SIG-M5 treated with dmso at 0.1 percent for 504 hours (cell line): ENCODE measurements around the gene SERPINA7.
A peak's percentile ranks its signal among the peaks of the same experiment; 100 is the strongest.
"Not testable (repeated sequence)": the region's sequence is repeated elsewhere in the genome, so short reads cannot be mapped to it uniquely, and the experiment has no call there.

Experiments used
- DNase-seq: peaks from one replicate; lab custom pipeline; 2025; ENCODE audit not compliant: unreplicated experiment; lab: John Stamatoyannopoulos, UW

Gene SERPINA7, protein sequence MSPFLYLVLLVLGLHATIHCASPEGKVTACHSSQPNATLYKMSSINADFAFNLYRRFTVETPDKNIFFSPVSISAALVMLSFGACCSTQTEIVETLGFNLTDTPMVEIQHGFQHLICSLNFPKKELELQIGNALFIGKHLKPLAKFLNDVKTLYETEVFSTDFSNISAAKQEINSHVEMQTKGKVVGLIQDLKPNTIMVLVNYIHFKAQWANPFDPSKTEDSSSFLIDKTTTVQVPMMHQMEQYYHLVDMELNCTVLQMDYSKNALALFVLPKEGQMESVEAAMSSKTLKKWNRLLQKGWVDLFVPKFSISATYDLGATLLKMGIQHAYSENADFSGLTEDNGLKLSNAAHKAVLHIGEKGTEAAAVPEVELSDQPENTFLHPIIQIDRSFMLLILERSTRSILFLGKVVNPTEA

DNA sequence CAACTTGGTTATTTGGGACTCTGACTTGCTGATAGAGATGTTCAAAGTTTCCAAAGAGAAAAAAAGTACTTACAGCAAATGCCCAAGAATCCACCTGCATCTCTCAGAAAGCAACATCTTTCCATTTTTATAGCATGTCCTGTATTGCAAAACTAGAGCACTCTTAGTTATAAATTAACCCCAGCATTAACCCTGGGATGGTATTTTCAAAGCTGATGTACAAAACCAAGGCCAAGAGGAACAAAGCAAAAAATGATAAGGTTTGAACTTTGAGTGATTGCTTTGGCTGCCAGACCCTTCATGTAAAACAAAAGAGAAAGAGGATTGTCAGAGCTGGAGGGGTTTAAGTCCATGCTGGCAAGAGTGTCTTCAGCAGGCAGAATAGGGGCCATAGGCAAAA is at the start of gene SERPINA7:
SERPINA7 (minus strand) TSS at position 103 of the 400 bp plus-strand sequence. CDS start 1,669 bp downstream, outside the sequence.
- DNase-seq: no peak

DNA sequence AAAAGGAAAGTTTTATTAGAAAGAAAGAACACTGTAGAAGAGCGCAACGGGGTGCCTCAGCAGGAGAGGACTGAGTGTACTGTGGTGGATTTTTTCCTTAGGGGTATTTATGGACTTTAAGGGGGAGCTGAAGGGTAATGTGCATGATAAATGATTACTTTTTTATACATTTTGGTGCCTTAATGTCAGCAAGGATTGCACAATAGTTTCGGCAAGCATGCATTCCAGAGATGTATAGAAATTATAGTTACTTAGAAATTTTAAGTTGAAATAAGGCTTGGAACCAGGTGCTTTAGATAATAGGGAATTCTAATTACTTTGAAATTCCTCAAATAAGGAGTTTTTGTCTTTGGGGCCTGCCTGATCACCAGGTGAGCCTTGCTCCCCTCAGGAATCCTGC is 30.5 kb upstream of the SERPINA7 start:
- no peak for DNase-seq

DNA sequence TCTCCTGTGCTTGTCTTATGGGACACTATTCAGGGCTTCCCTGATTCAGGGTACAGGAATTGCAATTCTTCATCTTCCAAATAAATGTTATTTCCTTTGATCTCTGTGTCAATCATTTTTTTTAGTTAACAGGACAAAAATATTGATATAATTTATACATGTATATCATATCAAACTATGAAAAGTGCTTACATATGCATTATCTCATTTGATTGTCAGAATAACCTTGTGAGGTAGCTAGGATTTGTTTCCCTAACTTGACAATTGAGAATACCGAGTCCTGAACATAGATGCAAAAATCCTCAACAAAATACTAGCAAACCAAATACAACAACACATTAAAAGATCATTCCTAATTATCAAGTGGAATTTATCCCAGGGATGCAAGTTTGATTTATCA is 11.5 kb upstream of the SERPINA7 start:
- DNase-seq: no peak

DNA sequence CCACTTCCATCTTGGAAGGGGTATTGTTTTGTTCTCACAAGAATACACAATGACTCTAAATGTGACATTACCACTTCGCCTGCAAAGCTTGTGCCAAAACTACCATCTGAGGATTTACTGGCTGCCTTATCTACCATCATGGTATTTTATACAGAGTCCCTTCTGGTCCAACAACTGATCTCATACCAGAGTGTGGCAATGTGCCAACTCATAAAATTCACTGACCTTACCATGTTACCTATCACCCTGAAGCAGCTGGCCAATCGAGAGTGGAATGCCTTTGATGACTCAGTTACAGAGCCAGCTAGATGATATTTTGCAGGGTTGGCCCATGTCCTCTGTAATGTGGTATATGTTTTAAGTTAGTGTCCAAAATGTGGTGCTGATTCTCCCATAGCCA is 3.8 kb upstream of the SERPINA7 start:
- no peak for DNase-seq

DNA sequence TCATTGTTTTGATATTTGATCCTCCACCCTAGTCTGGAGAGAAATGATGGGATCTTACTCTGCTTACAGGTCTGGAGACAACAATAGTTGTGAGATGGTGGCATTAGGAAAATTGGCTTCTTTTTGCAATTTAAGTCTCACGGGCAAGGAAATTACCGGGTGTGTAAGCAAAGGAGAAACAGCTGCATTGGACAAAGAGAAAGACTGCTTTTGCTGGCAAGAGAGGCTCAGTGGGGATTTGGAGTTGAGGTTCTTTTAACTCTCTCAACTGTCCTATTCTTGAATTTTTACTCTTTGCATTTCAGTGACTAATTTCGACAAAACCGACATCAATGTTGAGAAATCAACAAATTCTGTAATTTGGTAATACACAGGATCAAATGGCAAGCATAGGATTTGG is 2.3 kb upstream of the SERPINA7 start:
- no peak for DNase-seq

DNA sequence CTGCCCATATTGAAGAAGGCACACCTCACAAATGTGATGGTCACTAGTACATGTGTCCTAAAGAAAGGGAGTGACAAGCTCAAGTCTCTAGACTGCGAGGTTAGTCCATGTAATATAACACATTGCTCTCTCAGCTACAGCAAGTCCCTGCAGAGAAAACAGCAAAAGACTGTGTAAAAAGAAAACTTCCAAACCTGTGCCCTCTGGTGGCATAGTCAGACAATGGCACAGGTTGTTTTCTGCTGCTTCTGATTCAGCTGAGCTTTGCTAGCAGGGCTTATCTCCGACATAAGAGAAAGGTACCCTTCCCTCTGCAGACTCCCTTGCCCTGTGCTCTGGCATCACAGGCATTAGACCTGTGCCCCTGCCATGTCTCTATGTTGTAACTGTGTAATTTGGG is 1.4 kb upstream of the SERPINA7 start:
- DNase-seq: peak; percentile 18

DNA sequence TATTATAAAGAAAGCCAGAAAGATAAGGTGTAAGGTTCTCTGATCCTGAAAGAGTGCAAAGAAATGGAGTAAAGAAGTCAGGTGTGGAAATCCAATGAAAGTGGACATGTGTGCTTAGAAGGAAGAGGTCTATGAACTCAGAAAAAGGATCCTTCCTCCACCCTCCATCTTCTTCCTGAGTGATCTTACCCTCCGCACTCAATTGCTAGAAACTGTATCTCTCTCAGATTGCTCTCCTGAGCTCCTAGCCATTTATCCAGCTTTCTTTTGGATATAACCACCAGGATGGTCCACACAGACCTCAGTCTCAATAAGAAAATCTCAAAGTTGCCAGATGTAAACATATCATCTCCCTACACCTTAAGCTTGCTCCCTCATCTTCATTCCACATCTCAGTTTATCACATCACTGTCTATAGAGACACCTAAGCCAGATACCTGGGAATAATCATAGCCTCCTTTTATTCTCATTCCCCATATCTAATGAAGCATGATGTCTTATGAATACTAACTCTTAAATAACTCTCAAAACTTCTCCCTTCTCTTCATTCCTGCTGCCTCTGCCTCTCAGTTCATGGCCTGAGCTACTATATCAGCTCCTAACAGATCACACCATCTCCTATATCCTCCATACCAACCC is 573 bp downstream of the SERPINA7 start:
- DNase-seq: no peak

DNA sequence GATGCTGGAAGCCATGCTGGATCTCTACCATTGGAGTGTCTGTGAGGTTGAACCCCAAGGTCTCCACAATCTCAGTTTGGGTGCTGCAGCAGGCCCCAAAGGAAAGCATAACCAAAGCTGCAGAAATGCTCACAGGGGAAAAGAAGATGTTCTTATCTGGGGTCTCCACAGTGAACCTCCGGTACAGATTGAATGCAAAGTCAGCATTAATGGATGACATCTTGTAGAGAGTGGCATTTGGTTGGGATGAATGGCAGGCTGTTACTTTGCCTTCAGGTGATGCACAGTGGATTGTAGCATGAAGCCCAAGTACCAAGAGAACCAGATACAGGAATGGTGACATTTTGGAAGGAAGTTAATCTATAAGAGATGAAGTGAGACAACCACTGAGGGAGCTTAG is 1.8 kb downstream of the SERPINA7 start:
- no peak for DNase-seq

DNA sequence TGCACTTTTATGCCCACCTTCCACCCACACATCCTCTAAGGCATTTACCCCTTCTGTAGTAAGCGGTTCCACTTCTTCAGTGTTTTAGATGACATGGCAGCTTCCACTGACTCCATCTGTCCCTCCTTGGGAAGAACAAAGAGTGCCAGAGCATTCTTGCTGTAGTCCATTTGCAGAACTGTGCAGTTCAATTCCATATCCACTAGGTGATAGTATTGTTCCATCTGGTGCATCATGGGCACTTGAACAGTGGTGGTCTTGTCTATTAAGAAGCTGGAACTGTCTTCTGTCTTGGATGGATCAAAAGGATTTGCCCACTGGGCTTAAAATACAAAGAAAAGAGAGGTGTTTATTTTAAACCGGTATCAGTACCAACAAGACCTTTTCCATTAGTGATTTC is 3.5 kb downstream of the SERPINA7 start:
- peak; percentile 1 for DNase-seq

DNA sequence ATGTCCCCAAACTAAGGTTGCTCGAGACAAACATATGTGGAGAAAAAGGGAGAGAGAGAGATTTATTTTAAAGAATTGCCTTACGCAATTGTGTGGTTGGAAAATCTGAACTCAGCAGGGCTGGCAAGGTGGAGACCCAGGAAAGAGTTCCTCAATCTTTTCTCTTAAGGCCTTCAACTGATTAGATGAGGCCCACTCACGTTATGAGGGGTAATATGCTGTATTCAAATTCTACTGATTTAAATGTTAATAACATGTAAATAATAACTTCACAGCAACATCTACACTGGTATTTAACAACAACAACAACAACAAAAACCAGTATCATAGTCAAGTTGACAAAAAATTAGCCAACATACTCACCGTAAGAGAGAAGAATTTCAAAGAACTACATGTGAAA is 14.6 kb downstream of the SERPINA7 start:
- DNase-seq: no peak

DNA sequence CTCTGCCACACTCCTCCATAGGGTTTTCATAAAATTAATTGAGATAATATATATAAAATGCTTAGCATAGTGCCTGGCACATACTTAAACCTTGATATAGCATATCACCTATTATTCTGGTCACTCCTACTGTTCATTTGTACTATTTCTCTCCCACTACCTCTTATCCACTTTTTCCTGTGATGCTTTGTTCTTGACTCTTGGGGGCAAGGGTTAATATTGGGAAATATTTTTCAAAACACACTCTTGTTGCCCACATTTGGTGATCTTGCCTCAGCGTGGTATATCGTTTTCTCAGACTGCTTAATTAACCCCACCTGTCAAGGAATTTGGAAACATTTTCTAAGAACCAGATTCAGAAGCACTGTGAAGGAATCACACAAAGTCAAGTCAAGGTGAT is 16.3 kb downstream of the SERPINA7 start:
- no peak for DNase-seq

DNA sequence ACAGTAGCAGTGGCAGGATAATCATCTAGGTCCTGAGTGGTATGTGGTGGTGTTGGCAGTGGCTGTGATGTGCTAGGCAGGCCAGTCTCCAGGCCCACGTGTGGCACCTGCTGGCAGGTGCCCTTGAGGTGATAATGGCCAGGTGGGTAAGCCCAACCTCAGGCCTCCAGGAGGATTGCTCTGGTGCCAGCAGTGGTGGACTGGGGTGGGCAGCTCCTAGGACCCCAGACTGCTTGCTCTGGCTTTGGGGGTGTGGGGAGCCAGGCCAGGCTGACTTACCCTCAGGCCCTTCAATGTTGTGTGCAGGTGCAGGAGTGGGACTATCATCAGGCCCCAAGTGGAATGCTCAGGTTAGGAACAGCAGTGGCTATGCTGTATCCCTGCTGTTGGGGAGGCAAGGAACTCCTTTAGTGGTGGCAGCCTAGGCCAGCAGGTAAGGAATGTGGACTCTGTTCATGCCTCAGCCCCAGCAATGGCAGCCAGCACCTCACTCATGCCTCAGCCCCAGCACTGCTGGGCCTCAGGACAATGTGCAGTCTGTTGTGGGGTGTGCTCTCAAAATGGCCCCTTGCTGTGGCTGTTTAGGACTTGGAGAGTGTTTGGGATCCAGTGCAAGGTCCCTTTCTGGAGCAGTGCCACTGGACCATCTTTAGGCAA is 24.3 kb downstream of the SERPINA7 start:
- DNase-seq: no peak

DNA sequence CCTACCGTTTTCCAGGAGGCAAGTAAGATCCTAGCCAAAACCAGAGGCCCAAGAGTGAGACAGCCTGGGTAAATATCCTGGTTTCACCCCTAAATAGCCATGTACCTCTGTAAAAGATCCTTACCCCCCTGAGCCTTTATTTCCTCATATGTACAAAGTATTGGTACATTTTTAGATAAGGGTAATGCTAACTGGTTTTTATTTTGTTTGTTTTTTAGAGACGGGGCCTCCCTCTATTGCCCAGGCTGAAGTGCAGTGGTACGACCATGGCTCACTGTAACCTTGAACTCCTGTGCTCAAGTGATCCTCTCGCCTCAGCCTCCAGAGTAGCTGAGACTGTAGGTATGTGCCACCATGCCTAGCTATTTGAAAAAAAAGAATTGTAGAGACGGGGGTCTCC is 29.4 kb downstream of the SERPINA7 start:
- no peak for DNase-seq

DNA sequence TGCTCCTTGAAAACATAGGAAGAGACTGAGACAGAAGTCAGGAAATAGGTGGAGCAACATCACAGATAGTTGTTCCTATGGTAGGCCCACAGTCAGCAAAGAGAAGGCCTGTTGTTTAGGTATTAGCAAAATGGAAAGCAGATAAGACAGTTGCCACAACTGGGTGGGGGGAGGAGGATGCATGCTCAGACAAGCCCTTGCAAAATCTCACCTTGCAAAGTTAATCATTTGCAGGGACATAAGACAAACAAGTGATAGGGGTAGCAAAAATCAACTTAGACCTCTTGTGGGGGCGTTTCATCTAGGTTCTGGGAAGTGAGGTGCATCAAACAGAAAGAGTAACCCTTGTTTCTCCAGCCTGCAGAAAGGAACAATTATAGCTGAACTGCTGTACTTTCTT is 30.7 kb downstream of the SERPINA7 start:
- no peak for DNase-seq

DNA sequence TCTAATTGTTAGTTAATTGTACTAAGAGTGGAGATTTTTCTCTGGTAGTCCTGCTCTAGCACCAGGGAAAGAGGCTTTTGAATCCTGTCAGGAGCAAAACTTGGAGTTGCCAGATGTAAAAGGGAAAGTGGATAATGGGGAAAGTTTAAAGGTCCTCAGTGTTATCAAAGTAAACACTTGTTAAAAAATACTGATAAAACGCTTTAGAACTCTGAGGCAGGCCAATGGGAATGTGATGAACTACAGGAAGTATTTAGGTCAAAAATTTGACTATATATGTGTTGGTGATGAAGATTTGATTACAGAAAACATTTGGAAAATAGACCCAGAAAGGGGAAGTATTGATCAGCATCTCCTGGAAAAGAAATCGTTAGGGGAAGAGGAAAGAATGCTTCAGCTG is 32.8 kb downstream of the SERPINA7 start:
- no peak for DNase-seq

DNA sequence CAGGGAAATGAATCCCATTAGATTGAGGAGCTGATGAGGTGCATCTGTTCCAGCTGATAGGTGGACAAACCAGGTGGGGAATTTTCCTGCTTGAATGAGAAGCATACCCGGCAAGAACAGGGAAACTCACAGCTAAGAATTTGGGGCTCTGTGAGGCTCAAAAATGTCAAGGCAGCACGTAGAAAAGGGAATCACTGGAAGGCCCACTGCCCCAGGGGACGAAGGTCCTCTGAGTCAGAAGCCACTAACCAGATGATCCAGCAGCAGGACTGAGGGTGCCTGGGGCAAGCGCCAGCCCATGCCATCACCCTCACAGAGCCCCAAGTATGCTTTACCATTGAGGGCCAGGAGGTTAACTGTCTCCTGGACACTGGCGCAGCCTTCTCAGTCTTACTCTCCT is 37.9 kb downstream of the SERPINA7 start:
- not testable (repeated sequence) for DNase-seq

DNA sequence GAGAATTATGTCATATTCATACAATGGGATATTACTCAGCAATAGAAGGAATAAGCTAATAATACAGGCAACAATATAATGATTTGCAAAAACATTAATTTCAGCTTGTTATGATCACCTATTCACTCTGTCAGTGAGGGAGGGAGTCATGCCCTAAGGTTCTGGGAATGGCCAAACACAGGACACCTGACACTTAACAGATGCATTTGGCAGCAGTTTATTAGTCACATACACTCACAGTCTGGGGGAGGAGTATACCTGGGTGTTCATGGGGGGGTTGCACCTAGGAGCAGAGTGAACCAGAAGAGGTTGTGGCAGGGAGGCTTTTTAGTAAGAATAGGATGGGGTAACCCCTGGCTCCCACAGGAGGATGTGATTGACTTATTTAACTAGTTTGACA is 38.3 kb downstream of the SERPINA7 start:
- DNase-seq: no peak

DNA sequence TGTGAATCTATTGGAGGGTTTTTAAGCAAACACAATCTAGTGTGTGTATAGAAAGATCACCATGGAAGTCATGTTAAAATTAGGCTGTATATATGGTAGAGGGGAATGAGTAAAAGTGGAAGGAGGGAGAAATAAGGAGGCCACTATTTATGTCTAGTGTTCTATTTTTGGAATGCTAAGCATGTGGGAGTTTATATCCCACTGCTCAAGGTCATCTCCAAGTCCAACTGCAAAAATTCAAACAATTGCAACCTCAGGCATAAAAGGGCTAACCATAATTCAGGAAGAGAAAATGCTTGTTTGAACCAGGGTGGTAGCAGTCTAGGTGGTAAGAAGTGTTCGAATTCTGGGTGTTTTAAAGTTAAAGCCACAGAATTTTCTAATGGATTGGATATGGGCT is 39.2 kb downstream of the SERPINA7 start:
- DNase-seq: no peak

DNA sequence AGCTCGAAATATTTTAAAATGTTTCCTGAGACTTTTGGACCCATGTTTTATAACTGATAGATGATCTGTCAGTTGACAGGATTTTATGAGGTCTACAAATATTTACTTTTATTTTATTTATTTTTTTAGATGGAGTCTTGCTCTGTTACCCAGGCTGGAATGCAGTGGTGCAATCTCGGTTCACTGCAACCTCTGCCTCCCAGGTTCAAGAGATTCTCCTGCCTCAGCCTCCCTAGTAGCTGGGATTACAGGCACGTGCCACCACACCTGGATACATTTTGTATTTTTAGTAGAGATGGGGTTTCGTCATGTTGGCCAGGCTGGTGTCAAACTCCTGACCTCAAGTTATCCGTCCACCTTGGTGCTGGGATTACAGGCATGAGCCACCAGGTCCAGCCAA is 50.0 kb downstream of the SERPINA7 start:
- not testable (repeated sequence) for DNase-seq
